DOHH2 (cell line): ENCODE data around the gene MAP2K2.
A peak's percentile ranks its signal among the peaks of the same experiment; 100 is the strongest.
"Not testable (repeated sequence)": the region's sequence is repeated elsewhere in the genome, so short reads cannot be mapped to it uniquely, and the experiment has no call there.

Experiments used
- H3F3A ChIP-seq: fragments of 200-600 bp; sonication (generic), shearing (Covaris generic); 2 replicates; pipeline ENCODE4 v1.6.0; 2016; ENCODE audit warnings: antibody characterized with exemption, mild to moderate bottlenecking; ENCODE audit not compliant: control insufficient read depth, insufficient read depth
- H3K27ac ChIP-seq: fragments of 200-600 bp; sonication (generic); 2 replicates; pipeline ENCODE4 v1.5.1; 2014; ENCODE audit warnings: low read depth, mild to moderate bottlenecking, low read length, moderate library complexity
- H3K27me3 ChIP-seq: fragments of 200-600 bp; sonication (generic); 2 replicates; pipeline ENCODE4 v1.6.1; 2014; ENCODE audit warnings: mild to moderate bottlenecking, low read length, mixed read lengths; ENCODE audit not compliant: control insufficient read depth
- H3K36me3 ChIP-seq: fragments of 200-600 bp; sonication (generic); 2 replicates; pipeline ENCODE4 v1.6.1; 2014; ENCODE audit warnings: mild to moderate bottlenecking, low read length, moderate library complexity, mixed read lengths; ENCODE audit not compliant: control insufficient read depth
- H3K4me1 ChIP-seq: fragments of 200-600 bp; sonication (generic); 2 replicates; pipeline ENCODE4 v1.6.1; 2014; ENCODE audit warnings: mild to moderate bottlenecking, low read length, mixed read lengths; ENCODE audit not compliant: control insufficient read depth
- H3K4me2 ChIP-seq: fragments of 200-600 bp; sonication (generic); 2 replicates; pipeline ENCODE4 v1.6.0; 2014; ENCODE audit warnings: mild to moderate bottlenecking, low read length, moderate library complexity
- H3K4me3 ChIP-seq: fragments of 200-600 bp; sonication (generic); 2 replicates; pipeline ENCODE4 v1.5.1; 2014; ENCODE audit warnings: mild to moderate bottlenecking, low read length, mixed read lengths
- H3K79me2 ChIP-seq: fragments of 200-600 bp; sonication (generic); 2 replicates; pipeline ENCODE4 v1.6.1; 2014; ENCODE audit warnings: mild to moderate bottlenecking, low read length, mixed read lengths; ENCODE audit not compliant: control insufficient read depth
- H3K9me2 ChIP-seq: fragments of 200-600 bp; sonication (generic); replicated peaks from 2 replicates; pipeline ENCODE4 v1.6.1; 2014; ENCODE audit warnings: mild to moderate bottlenecking, low read length, mixed read lengths; ENCODE audit not compliant: control insufficient read depth
- H3K9me3 ChIP-seq: fragments of 200-600 bp; sonication (generic); 2 replicates; pipeline ENCODE4 v1.6.1; 2014; ENCODE audit warnings: antibody characterized with exemption, low read length, mixed read lengths; ENCODE audit not compliant: control insufficient read depth, insufficient read depth
- H4K20me1 ChIP-seq: fragments of 200-600 bp; sonication (generic); 2 replicates; pipeline ENCODE4 v1.6.0; 2014; ENCODE audit warnings: low read depth, mild to moderate bottlenecking, antibody characterized with exemption, low read length, moderate library complexity; ENCODE audit not compliant: control insufficient read depth, insufficient read depth
- EZH2phosphoT487 ChIP-seq: fragments of 200-600 bp; sonication (generic); IDR thresholded peaks from 2 replicates; pipeline ENCODE4 v1.6.1; 2017; ENCODE audit warnings: borderline replicate concordance, mild to moderate bottlenecking, antibody characterized with exemption, low read length, moderate library complexity, mixed read lengths
- TF ChIP-seq, protein P1 (sequence below): fragments of 200-600 bp; sonication (generic); IDR thresholded peaks from one replicate; pipeline ENCODE4 v1.5.1; 2014; ENCODE audit warnings: antibody characterized with exemption, mild to moderate bottlenecking, low read depth, low read length; ENCODE audit not compliant: poor library complexity, severe bottlenecking

The MAP2K2 gene

DNA sequence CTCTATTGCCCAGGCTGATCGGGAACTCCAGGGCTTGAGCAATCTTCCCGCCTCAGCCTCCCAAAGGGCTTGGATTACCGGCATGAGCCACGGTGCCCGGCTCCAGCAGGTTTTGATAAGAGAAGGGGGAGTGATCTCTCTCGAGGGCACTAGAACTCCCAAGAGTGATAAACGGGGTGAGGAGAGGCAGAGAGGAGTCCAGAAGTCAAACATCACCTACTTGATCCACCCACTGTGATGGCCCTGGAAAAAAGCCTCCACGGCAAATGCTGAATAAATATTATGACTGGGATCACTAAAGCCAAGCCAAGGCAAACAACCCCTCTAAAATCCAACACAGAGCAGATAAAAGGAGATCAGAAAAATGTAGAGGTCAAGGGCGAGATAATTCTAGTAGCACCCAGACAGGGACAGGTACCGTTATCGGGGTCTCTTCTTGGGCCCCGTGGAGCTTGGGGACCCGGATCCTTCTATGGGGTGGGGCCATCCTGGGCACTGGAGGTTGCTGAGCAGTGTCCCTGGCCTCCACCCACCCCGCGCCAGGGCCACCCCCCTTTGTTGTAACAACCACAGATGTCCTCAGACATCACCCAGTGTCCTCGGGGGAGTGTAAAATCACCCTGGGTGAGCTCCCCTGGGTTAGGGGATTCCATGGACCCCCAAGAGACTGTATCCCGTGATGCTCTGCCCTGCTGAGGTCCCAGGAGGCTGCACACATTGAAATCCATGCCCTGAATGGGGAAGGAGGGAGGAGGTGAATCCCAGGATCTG lies 25.8 kb upstream of the MAP2K2 start:
- Histone ChIP-seq H3K27me3 (peaks cover 23% of the 10 kb centered on the region), H4K20me1 (no peaks in the 10 kb centered on the region), H3F3A (no peaks in the 10 kb centered on the region), H3K79me2 (no peaks in the 10 kb centered on the region), H3K4me2 (no peak overlapping the region), H3K9me3 (no peaks in the 10 kb centered on the region), H3K4me3 (no peak overlapping the region), H3K36me3 (no peaks in the 10 kb centered on the region), H3K27ac (no peak overlapping the region), H3K4me1 (no peaks in the 10 kb centered on the region), H3K9me2 (no peaks in the 10 kb centered on the region)
- TF ChIP-seq, protein P1, sequence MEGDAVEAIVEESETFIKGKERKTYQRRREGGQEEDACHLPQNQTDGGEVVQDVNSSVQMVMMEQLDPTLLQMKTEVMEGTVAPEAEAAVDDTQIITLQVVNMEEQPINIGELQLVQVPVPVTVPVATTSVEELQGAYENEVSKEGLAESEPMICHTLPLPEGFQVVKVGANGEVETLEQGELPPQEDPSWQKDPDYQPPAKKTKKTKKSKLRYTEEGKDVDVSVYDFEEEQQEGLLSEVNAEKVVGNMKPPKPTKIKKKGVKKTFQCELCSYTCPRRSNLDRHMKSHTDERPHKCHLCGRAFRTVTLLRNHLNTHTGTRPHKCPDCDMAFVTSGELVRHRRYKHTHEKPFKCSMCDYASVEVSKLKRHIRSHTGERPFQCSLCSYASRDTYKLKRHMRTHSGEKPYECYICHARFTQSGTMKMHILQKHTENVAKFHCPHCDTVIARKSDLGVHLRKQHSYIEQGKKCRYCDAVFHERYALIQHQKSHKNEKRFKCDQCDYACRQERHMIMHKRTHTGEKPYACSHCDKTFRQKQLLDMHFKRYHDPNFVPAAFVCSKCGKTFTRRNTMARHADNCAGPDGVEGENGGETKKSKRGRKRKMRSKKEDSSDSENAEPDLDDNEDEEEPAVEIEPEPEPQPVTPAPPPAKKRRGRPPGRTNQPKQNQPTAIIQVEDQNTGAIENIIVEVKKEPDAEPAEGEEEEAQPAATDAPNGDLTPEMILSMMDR = no peak
- TF ChIP-seq EZH2phosphoT487 = no peak

DNA sequence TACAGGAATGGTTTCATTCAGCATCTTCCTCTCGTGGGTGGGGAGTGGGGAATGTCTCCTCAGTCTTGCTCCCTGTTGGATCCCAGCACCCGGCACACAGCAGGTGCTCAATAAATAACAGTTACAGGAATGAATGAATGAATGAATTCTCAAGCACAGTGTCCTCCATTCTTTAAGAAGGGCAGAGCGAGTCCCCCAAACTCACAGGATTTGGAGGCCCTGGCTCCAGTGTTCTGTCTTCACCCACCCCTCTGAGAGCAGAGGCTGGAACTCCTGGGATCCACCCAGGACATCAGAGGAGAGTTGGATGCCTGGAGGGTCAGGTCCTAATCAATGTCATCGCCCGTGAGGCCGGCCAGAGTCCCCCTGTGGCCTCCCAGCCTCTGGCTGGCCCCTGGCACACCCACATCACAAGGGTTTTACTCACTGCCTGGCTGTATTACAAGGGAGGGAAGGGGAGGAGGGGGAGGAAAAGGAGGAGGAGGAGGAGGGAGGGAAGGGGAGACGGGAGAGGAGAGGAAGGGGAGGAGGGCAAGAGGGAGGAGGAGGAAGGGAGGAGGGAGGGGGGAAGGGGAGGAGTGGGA lies 20.8 kb upstream of the MAP2K2 start:
- Histone ChIP-seq H3K27ac (no peak overlapping the region), H3K36me3 (no peaks in the 10 kb centered on the region), H3K4me2 (no peak overlapping the region), H3K4me3 (no peak overlapping the region), H4K20me1 (no peaks in the 10 kb centered on the region), H3F3A (no peaks in the 10 kb centered on the region), H3K9me3 (no peaks in the 10 kb centered on the region), H3K9me2 (no peaks in the 10 kb centered on the region), H3K4me1 (peaks cover 13% of the 10 kb centered on the region), H3K79me2 (no peaks in the 10 kb centered on the region), H3K27me3 (peaks cover 11% of the 10 kb centered on the region)
- TF ChIP-seq, protein P1 = no peak
- TF ChIP-seq EZH2phosphoT487 = no peak

DNA sequence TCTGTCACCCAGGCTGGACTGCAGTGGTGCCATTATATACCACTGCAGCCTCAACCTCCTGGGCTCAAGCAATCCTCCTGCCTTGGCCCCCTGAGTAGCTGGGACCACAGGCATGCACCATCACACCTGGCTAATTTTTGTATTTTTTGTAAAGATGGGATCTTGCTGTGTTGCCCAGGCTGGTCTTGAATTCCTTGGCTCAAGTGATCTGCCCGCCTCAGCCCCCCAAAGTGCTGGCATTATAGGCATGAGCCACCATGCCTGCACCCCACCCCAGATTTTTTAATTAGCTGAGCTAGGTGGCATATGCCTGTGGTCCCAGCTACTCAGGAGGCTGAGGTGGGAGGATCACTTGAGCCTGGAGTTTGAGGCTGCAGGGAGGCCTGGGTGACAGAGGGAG lies 19.0 kb upstream of the MAP2K2 start:
- peaks cover 14% of the 10 kb centered on the region for H3K4me1 ChIP-seq
- not testable (repeated sequence) for H3K27me3 ChIP-seq, H3F3A ChIP-seq, H3K4me2 ChIP-seq, H3K9me2 ChIP-seq, H4K20me1 ChIP-seq, H3K4me3 ChIP-seq, H3K36me3 ChIP-seq, H3K27ac ChIP-seq, H3K9me3 ChIP-seq, H3K79me2 ChIP-seq

DNA sequence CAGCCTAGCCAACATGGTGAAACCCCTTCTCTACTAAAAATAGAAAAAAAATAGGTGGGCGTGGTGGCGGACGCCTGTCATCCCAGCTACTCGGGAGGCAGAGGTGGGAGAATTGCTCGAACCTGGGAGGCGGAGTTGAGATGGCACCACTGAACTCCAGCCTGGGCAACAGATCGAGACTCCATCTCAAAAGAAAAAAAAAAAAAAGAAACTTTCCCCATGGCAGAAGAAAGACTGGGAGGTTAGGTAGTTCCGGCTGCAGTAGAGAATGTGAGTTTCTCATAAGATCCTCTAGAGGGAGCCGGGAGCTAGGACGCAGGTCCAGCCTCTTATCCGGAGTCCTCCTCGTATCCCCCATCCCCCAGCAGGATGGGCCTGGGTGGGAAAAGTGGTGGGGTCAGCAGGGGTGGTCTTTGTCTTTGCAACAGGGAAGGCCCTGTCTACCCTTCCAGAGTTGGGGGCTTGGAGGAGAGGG lies 16.4 kb upstream of the MAP2K2 start:
- Histone ChIP-seq H3K36me3 (no peaks in the 10 kb centered on the region), H3K9me3 (no peaks in the 10 kb centered on the region), H3K27me3 (peaks cover 4% of the 10 kb centered on the region), H3K4me1 (peaks cover 14% of the 10 kb centered on the region), H4K20me1 (no peaks in the 10 kb centered on the region), H3K27ac (no peak overlapping the region), H3K4me2 (peak overlapping the region; percentile 45), H3F3A (no peaks in the 10 kb centered on the region), H3K79me2 (no peaks in the 10 kb centered on the region), H3K9me2 (no peaks in the 10 kb centered on the region), H3K4me3 (peak overlapping the region; percentile 27)
- TF ChIP-seq, protein P1 = no peak
- no peak for TF ChIP-seq EZH2phosphoT487
